Liver (tissue), 9 donors: ENCODE measurements around the gene FAM170B. TPM values are rescaled to one million over a fixed set of nuclear protein-coding genes. Genes with fewer than 3 reads are reported as not detected.

Source experiments
- DNase-seq: peaks from one replicate; pipeline ENCODE4 v3.0.0-alpha.2; 2017; ENCODE audit warnings: low spot score
- H3K27ac ChIP-seq, 2 donors: one replicate each; pipeline ENCODE4 v1.7.0; 2013; ENCODE audit warnings: inconsistent platforms in 2 of 2, low read length in 2 of 2, control low read depth in 1 of 2, low read depth in 1 of 2, mild to moderate bottlenecking in 1 of 2
- H3K27me3 ChIP-seq, 4 donors: one replicate each; pipeline versions ENCODE4 v1.6.1 to v1.7.0; 2013; ENCODE audit warnings: low read length in 3 of 4, inconsistent platforms in 1 of 4, mild to moderate bottlenecking in 1 of 4, moderate library complexity in 1 of 4; ENCODE audit not compliant: control insufficient read depth in 4 of 4, insufficient read depth in 4 of 4
- H3K36me3 ChIP-seq, 4 donors: one replicate each; pipeline versions ENCODE4 v1.6.1 to v1.7.0; 2013; ENCODE audit warnings: low read length in 3 of 4, mild to moderate bottlenecking in 3 of 4, low read depth in 1 of 4, moderate library complexity in 1 of 4; ENCODE audit not compliant: control insufficient read depth in 4 of 4, insufficient read depth in 3 of 4
- H3K4me1 ChIP-seq, 4 donors: one replicate each; pipeline versions ENCODE4 v1.6.1 to v1.7.0; 2013; ENCODE audit warnings: low read length in 3 of 4, mild to moderate bottlenecking in 3 of 4, moderate library complexity in 1 of 4; ENCODE audit not compliant: control insufficient read depth in 4 of 4, insufficient read depth in 4 of 4
- H3K4me3 ChIP-seq, 3 donors: one replicate each; pipeline versions ENCODE4 v1.6.1 to v1.7.0; 2013; ENCODE audit warnings: low read length in 3 of 3, control low read depth in 1 of 3, low read depth in 1 of 3, mild to moderate bottlenecking in 1 of 3
- H3K9ac ChIP-seq, 2 donors: one replicate each; pipeline ENCODE4 v1.7.0; 2013; ENCODE audit warnings: low read length in 2 of 2, mild to moderate bottlenecking in 2 of 2, moderate library complexity in 2 of 2, control low read depth in 1 of 2, low read depth in 1 of 2
- H3K9me3 ChIP-seq, 4 donors: one replicate each; pipeline versions ENCODE4 v1.6.1 to v1.7.0; 2013; ENCODE audit warnings: low read length in 3 of 4; ENCODE audit not compliant: control insufficient read depth in 4 of 4
- ATF3 ChIP-seq: IDR thresholded peaks from 2 replicates; pipeline ENCODE4 v1.6.1; 2016; ENCODE audit warnings: antibody characterized with exemption
- EGR1 ChIP-seq, 2 donors: IDR thresholded peaks; 2 replicates each; pipeline ENCODE4 v1.6.1; 2016 to 2018; ENCODE audit warnings: antibody characterized with exemption in 2 of 2, low read depth in 2 of 2
- FOXA1 ChIP-seq: IDR thresholded peaks from 2 replicates; pipeline ENCODE4 v1.6.1; 2016; ENCODE audit warnings: antibody characterized with exemption
- FOXA2 ChIP-seq: IDR thresholded peaks from 2 replicates; pipeline ENCODE4 v1.6.1; 2016; ENCODE audit warnings: antibody characterized with exemption
- HNF4A ChIP-seq, 2 donors: conservative IDR thresholded peaks; 2 replicates each; pipeline ENCODE4 v1.6.1; 2016; ENCODE audit warnings: antibody characterized with exemption in 2 of 2, mild to moderate bottlenecking in 2 of 2
- HNF4G ChIP-seq: IDR thresholded peaks from 2 replicates; pipeline ENCODE4 v1.6.1; 2016; ENCODE audit warnings: antibody characterized with exemption
- MAX ChIP-seq: IDR thresholded peaks from 2 replicates; pipeline ENCODE4 v1.6.1; 2016; ENCODE audit warnings: antibody characterized with exemption
- RAD21 ChIP-seq, 2 donors: IDR thresholded peaks; 2 replicates each; pipeline ENCODE4 v1.6.1; 2016; ENCODE audit warnings: antibody characterized with exemption in 2 of 2, mild to moderate bottlenecking in 2 of 2
- REST ChIP-seq: IDR thresholded peaks from 2 replicates; pipeline ENCODE4 v1.6.1; 2016; ENCODE audit warnings: antibody characterized with exemption, mild to moderate bottlenecking
- RXRA ChIP-seq, 2 donors: IDR thresholded peaks; 2 replicates each; pipeline ENCODE4 v1.6.1; 2017 to 2018; ENCODE audit warnings: antibody characterized with exemption in 2 of 2, mild to moderate bottlenecking in 1 of 2
- SP1 ChIP-seq: IDR thresholded peaks from 2 replicates; pipeline ENCODE4 v1.6.1; 2018; ENCODE audit warnings: antibody characterized with exemption, mild to moderate bottlenecking
- TAF1 ChIP-seq: conservative IDR thresholded peaks from 2 replicates; pipeline ENCODE4 v1.6.1; 2016; ENCODE audit warnings: antibody characterized with exemption, mild to moderate bottlenecking
- YY1 ChIP-seq: IDR thresholded peaks from 2 replicates; pipeline ENCODE4 v1.6.1; 2016; ENCODE audit warnings: antibody characterized with exemption, mild to moderate bottlenecking
- WGBS: extraction: QIAGEN DNeasy Blood & Tissue Kit; methylation state at CpG from one replicate; pipeline ENCODE4 v1.1.7; 2013; 5-methylcytosine and 5-hydroxymethylcytosine counted together
- polyA plus RNA-seq, 2 donors: library from polyadenylated mRNA; stranded (reverse) in 1 of 2; unstranded in 1 of 2; fragments of 200-250 nt in 1 of 2; fragments of >200 nt in 1 of 2; fragmentation: Nextera tagmentation in 1 of 2; extraction: Ambion mirVana in 1 of 2; gene quantifications; one replicate each; pipeline versions ENCODE4 v1.2.1 to v1.2.3, GENCODE V29; 2013 to 2015
- total RNA-seq, 2 donors: library from RNA; depleted of rRNA; stranded (reverse); fragments of >200 nt; gene quantifications; one replicate each; pipeline ENCODE4 v1.2.3, GENCODE V29; 2014
- TF ChIP-seq, protein P1 (sequence below): fragments of 150-350 bp; IDR thresholded peaks from 2 replicates; pipeline ENCODE4 v1.5.1; 2017; ENCODE audit warnings: improper control_type of control experiment, low read depth, low read length; ENCODE audit not compliant: missing input control
- TF ChIP-seq, protein P2 (sequence below): IDR thresholded peaks from 2 replicates; pipeline ENCODE4 v1.6.1; 2016; ENCODE audit warnings: antibody characterized with exemption
- donor health status: healthy.
- donor health status: healthy.
- donor health status: healthy.
- donor health status: healthy.
- donor health status: healthy.

Gene FAM170B
- total and polyA plus RNA-seq, 4 donors, result not detected

GRCh38 chr10:49144058-49144720 is 10.4 kb upstream of the FAM170B start:
- Histone ChIP-seq H3K4me1 (no peaks in the 10 kb centered on the region), H3K9ac (no peak overlapping the region), H3K27ac (no peak overlapping the region), H3K9me3 (peaks cover 0 to 2% (median 0%) of the 10 kb centered on the region in 4 donors), H3K27me3 (no peaks in the 10 kb centered on the region), H3K36me3 (no peaks in the 10 kb centered on the region), H3K4me3 (no peak overlapping the region)
- WGBS, result 88% methylated on average over 2 of the region's 2 CpGs
- TF ChIP-seq TAF1, result no peak
- TF ChIP-seq ATF3, result no peak
- no peak for TF ChIP-seq SP1
- no peak for TF ChIP-seq EGR1 (IDR thresholded peaks at IDR 0.05; ENCODE audit: low read depth in 2 of 2)
- TF ChIP-seq MAX, result no peak
- TF ChIP-seq, protein P1, sequence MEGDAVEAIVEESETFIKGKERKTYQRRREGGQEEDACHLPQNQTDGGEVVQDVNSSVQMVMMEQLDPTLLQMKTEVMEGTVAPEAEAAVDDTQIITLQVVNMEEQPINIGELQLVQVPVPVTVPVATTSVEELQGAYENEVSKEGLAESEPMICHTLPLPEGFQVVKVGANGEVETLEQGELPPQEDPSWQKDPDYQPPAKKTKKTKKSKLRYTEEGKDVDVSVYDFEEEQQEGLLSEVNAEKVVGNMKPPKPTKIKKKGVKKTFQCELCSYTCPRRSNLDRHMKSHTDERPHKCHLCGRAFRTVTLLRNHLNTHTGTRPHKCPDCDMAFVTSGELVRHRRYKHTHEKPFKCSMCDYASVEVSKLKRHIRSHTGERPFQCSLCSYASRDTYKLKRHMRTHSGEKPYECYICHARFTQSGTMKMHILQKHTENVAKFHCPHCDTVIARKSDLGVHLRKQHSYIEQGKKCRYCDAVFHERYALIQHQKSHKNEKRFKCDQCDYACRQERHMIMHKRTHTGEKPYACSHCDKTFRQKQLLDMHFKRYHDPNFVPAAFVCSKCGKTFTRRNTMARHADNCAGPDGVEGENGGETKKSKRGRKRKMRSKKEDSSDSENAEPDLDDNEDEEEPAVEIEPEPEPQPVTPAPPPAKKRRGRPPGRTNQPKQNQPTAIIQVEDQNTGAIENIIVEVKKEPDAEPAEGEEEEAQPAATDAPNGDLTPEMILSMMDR, result no peak
- no peak for TF ChIP-seq YY1
- no peak for TF ChIP-seq HNF4A (conservative IDR thresholded peaks at IDR 0.05)
- DNase-seq, result no peak

DNA sequence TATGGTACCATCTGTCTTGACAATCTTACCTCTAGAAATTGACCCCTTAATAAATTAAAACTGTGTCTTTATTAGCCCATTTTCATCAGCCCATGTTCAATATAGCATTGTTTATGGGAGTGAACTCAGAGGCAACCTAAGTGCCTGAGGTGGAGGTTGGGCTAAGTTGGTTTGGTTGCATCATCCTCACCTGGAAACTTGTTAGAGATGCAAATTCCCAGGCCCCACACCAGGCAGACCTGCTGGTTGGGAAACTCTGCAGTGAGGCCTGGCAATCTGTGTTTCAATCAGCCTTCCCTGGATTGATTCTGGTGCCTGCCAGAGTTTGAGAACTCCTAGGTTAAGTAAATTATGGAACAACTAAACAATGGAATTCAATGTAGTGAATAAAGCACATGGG is 9.4 kb upstream of the FAM170B start:
- no peak overlapping the region for H3K27ac ChIP-seq
- no peak for DNase-seq
- no peak overlapping the region for H3K9ac ChIP-seq
- no peak for TF ChIP-seq FOXA1
- TF ChIP-seq FOXA2, result no peak
- TF ChIP-seq ATF3, result no peak
- TF ChIP-seq HNF4G, result no peak
- peaks cover 0 to 2% (median 0%) of the 10 kb centered on the region in 4 donors for H3K9me3 ChIP-seq
- no peaks in the 10 kb centered on the region for H3K4me1 ChIP-seq
- no peaks in the 10 kb centered on the region for H3K36me3 ChIP-seq
- H3K27me3 ChIP-seq, result no peaks in the 10 kb centered on the region
- no peak overlapping the region for H3K4me3 ChIP-seq

- H3K4me1 ChIP-seq, result no peaks in the 10 kb centered on the region
- H3K27me3 ChIP-seq, result no peaks in the 10 kb centered on the region
- no peak overlapping the region for H3K4me3 ChIP-seq
- WGBS, result 85% methylated on average over 5 of the region's 5 CpGs
- no peak overlapping the region for H3K9ac ChIP-seq
- H3K27ac ChIP-seq, result no peak overlapping the region
- no peaks in the 10 kb centered on the region for H3K36me3 ChIP-seq
- no peaks in the 10 kb centered on the region for H3K9me3 ChIP-seq
- DNase-seq, result no peak
- no peak for TF ChIP-seq HNF4A (conservative IDR thresholded peaks at IDR 0.05)
- no peak for TF ChIP-seq REST
- TF ChIP-seq EGR1 (IDR thresholded peaks at IDR 0.05; ENCODE audit: low read depth in 2 of 2), result no peak
- TF ChIP-seq RXRA (IDR thresholded peaks at IDR 0.05), result no peak
- TF ChIP-seq, protein P1, result no peak
- TF ChIP-seq YY1, result no peak
- no peak for TF ChIP-seq RAD21 (IDR thresholded peaks at IDR 0.05)
- TF ChIP-seq, protein P2, sequence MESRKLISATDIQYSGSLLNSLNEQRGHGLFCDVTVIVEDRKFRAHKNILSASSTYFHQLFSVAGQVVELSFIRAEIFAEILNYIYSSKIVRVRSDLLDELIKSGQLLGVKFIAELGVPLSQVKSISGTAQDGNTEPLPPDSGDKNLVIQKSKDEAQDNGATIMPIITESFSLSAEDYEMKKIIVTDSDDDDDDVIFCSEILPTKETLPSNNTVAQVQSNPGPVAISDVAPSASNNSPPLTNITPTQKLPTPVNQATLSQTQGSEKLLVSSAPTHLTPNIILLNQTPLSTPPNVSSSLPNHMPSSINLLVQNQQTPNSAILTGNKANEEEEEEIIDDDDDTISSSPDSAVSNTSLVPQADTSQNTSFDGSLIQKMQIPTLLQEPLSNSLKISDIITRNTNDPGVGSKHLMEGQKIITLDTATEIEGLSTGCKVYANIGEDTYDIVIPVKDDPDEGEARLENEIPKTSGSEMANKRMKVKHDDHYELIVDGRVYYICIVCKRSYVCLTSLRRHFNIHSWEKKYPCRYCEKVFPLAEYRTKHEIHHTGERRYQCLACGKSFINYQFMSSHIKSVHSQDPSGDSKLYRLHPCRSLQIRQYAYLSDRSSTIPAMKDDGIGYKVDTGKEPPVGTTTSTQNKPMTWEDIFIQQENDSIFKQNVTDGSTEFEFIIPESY, result no peak
- TF ChIP-seq SP1, result no peak
Observed at GRCh38 chr10:49141541-49142332, 7.9 kb upstream of the FAM170B start.
